ENCODE data around the gene LRRK1. TPM values are rescaled to one million over a fixed set of nuclear protein-coding genes. Genes with fewer than 3 reads are reported as not detected.

LRRK1 gene
- polyA plus RNA-seq, 1 donor from 2014 or later, result 13.2 TPM

DNA sequence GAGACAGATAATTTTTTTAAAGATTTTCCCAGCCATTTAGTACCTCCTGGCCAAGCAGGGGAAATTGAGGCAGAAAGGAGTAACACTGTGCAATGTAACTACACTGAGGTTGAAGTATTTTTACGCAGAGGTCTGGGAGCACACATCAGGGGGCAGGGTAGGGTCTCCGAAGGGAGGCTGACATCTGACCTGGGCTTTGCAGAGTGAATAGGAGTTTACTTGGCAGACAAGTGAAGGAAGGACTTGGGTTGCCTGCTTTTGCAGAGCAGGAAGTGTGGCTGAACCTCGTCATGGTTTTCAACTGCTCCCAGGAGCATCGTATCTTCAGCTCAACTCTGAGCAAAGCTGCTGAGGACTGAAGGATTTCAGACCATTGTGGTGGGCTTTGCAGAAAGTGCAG is 66.2 kb downstream of the LRRK1 start:
- no peak overlapping the region for H3K4me3 Mint-ChIP-seq
- peaks cover 11 to 15% (median 12%) of the 10 kb centered on the region in 3 donors for H3K4me1 Mint-ChIP-seq
- no peaks in the 10 kb centered on the region for H3K27me3 Mint-ChIP-seq
- H3K36me3 Mint-ChIP-seq, result peaks cover 8% of the 10 kb centered on the region
- no peak overlapping the region for H3K27ac Mint-ChIP-seq
- H3K9me3 Mint-ChIP-seq, result peaks cover 0 to under 1% (median 0%) of the 10 kb centered on the region in 3 donors

- Mint-ChIP-seq H3K4me1 (peaks cover 4 to 5% (median 4%) of the 10 kb centered on the region in 3 donors), H3K9me3 (no peaks in the 10 kb centered on the region), H3K27me3 (no peaks in the 10 kb centered on the region), H3K4me3 (no peak overlapping the region), H3K27ac (peak overlapping the region in 2 of 3 donors; percentile 20 to 94), H3K36me3 (peaks cover 9% of the 10 kb centered on the region)
These were observed 67.2 kb downstream of the LRRK1 start for GRCh38 chr15:100986158-100986896.

- no peak overlapping the region for H3K4me3 Mint-ChIP-seq
- H3K27ac Mint-ChIP-seq, result no peak overlapping the region
- H3K4me1 Mint-ChIP-seq, result peaks cover 2 to 4% (median 2%) of the 10 kb centered on the region in 3 donors
These were observed 68.0 kb downstream of the LRRK1 start for GRCh38 chr15:100987143-100987542.

DNA sequence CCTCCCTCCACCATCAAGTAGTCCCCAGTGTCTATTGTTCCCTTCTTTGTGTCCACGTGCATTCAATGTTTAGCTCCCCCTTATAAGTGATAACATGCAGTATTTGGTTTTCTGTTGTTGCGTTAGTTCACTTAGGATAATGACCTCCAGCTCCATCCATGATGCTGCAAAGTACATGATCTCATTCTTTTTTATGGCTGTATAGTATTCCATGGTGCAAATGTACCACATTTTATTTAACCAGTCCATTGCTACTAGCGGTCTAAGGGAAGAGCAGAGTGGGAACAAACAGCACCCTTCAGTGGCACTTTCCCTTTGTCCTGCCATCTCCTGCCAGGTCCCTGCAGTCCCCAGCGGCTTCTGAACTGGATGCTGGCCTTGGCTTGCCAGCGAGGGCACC is 69.1 kb downstream of the LRRK1 start:
- Mint-ChIP-seq H3K4me1 (peaks cover 0 to 3% (median 2%) of the 10 kb centered on the region in 3 donors), H3K4me3 (no peak overlapping the region), H3K9me3 (no peaks in the 10 kb centered on the region), H3K27ac (no peak overlapping the region), H3K36me3 (peaks cover 9% of the 10 kb centered on the region), H3K27me3 (no peaks in the 10 kb centered on the region)

More at GRCh38 chr15:100987143-100987542, 68.0 kb downstream of the LRRK1 start:
- Mint-ChIP-seq H3K36me3 (peaks cover 9% of the 10 kb centered on the region), H3K9me3 (no peaks in the 10 kb centered on the region), H3K27me3 (no peaks in the 10 kb centered on the region)

- Mint-ChIP-seq H3K27me3 (no peaks in the 10 kb centered on the region), H3K27ac (peak overlapping the region in 2 of 3 donors; percentile 53 to 76), H3K36me3 (peaks cover 9% of the 10 kb centered on the region), H3K9me3 (no peaks in the 10 kb centered on the region), H3K4me1 (peaks cover 0 to 3% (median 2%) of the 10 kb centered on the region in 3 donors), H3K4me3 (no peak overlapping the region)
These were observed 69.7 kb downstream of the LRRK1 start for GRCh38 chr15:100988857-100989256.

- Mint-ChIP-seq H3K9me3 (no peaks in the 10 kb centered on the region), H3K4me1 (peaks cover 0 to 3% (median 1%) of the 10 kb centered on the region in 3 donors), H3K27ac (no peak overlapping the region), H3K27me3 (no peaks in the 10 kb centered on the region), H3K36me3 (peaks cover 1% of the 10 kb centered on the region), H3K4me3 (no peak overlapping the region)
These were observed 75.7 kb downstream of the LRRK1 start for GRCh38 chr15:100994597-100995446.

DNA sequence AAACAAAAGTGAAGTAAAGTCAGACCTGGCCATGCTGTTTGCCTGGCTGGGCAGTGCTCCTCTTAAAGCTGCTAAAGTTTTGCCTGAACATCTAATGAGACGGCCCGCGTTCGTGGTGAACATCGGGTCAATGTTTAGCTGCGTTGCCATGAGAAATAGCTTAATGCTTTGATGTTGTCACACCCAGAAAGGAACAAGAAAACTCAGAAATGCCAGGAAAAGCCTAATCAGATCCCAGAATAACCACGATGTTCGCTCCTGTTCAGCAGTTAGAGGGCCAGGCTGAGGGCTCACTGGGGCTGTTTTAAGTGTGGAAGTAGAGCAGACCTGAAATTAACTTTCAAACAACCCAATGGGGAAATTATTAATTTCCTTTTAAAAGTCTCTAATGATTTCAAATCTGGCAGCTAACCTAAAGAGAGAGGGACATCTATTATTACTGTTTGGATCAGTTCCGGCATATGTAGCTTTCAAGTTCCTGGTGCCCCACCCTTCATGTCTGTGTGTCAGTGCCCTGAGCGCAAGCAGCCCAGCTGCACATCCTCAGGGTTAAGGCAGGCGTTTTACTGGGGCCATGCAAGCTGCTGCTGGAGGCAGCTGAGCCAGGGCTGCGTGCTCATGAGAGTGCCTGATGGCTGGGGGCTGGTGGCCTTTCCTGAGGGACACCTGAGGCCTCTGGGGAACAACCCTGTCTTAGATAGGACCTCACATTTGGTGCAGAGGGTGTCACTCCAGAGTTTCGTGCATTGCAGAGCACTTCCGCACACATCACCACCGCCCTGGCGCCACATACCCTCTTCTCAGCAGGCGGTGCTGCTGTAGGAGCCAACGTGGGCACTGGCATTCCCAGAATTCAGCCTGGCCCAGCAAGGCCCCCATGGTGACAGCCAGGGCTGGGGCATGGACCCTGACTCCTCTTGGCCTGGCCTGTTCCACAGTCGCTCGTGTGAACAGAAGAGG is 76.6 kb downstream of the LRRK1 start:
- H3K27me3 Mint-ChIP-seq, result no peaks in the 10 kb centered on the region
- H3K27ac Mint-ChIP-seq, result no peak overlapping the region
- peaks cover 0 to 3% (median 1%) of the 10 kb centered on the region in 3 donors for H3K4me1 Mint-ChIP-seq
- H3K9me3 Mint-ChIP-seq, result no peaks in the 10 kb centered on the region
- H3K36me3 Mint-ChIP-seq, result no peaks in the 10 kb centered on the region
- H3K4me3 Mint-ChIP-seq, result no peak overlapping the region

DNA sequence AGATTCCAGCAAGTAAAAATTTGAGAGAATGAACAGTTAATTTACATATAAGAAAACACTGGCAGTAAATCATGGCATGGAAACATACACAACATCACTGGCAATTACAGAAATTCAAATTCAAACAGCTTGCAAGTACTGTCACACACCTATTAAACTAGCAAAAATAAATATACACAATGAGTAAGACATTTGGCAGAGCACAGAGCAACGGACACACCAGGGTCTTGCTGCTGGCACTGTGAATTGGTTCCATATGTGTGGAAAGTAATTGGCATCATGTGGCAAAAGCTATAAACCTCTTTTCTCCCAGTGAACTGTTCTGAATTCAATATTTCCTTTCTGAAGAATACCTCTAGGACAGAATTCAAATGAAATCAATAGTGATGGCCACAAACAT is 78.3 kb downstream of the LRRK1 start:
- H3K27me3 Mint-ChIP-seq, result no peaks in the 10 kb centered on the region
- no peak overlapping the region for H3K4me3 Mint-ChIP-seq
- H3K4me1 Mint-ChIP-seq, result peaks cover 1 to 8% (median 3%) of the 10 kb centered on the region in 3 donors
- no peak overlapping the region for H3K27ac Mint-ChIP-seq
- H3K9me3 Mint-ChIP-seq, result no peaks in the 10 kb centered on the region
- no peaks in the 10 kb centered on the region for H3K36me3 Mint-ChIP-seq

GRCh38 chr15:100998630-100999029 is 79.5 kb downstream of the LRRK1 start:
- Mint-ChIP-seq H3K27me3 (no peaks in the 10 kb centered on the region), H3K4me3 (no peak overlapping the region), H3K27ac (no peak overlapping the region), H3K36me3 (no peaks in the 10 kb centered on the region), H3K4me1 (peaks cover 0 to 8% (median 3%) of the 10 kb centered on the region in 3 donors), H3K9me3 (peaks cover 0 to 3% (median 1%) of the 10 kb centered on the region in 3 donors)

GRCh38 chr15:100999369-100999768 is 80.2 kb downstream of the LRRK1 start:
- H3K27ac Mint-ChIP-seq, result no peak overlapping the region
- H3K27me3 Mint-ChIP-seq, result no peaks in the 10 kb centered on the region
- H3K36me3 Mint-ChIP-seq, result no peaks in the 10 kb centered on the region
- H3K4me1 Mint-ChIP-seq, result peaks cover 0 to 8% (median 2%) of the 10 kb centered on the region in 3 donors
- peaks cover 0 to 3% (median 3%) of the 10 kb centered on the region in 3 donors for H3K9me3 Mint-ChIP-seq
- no peak overlapping the region for H3K4me3 Mint-ChIP-seq

- Mint-ChIP-seq H3K4me3 (no peak overlapping the region), H3K36me3 (no peaks in the 10 kb centered on the region), H3K9me3 (peaks cover 0 to 7% (median 5%) of the 10 kb centered on the region in 3 donors), H3K27me3 (no peaks in the 10 kb centered on the region), H3K4me1 (peaks cover 0 to 8% (median 0%) of the 10 kb centered on the region in 3 donors), H3K27ac (no peak overlapping the region)
These were observed 81.1 kb downstream of the LRRK1 start for GRCh38 chr15:101000271-101000681.

GRCh38 chr15:101001056-101001455 is 81.9 kb downstream of the LRRK1 start:
- Mint-ChIP-seq H3K36me3 (peaks cover 2% of the 10 kb centered on the region), H3K4me3 (no peak overlapping the region), H3K9me3 (peaks cover 0 to 11% (median 5%) of the 10 kb centered on the region in 3 donors), H3K27ac (no peak overlapping the region), H3K4me1 (peaks cover 0 to 8% (median 0%) of the 10 kb centered on the region in 3 donors), H3K27me3 (no peaks in the 10 kb centered on the region)

DNA sequence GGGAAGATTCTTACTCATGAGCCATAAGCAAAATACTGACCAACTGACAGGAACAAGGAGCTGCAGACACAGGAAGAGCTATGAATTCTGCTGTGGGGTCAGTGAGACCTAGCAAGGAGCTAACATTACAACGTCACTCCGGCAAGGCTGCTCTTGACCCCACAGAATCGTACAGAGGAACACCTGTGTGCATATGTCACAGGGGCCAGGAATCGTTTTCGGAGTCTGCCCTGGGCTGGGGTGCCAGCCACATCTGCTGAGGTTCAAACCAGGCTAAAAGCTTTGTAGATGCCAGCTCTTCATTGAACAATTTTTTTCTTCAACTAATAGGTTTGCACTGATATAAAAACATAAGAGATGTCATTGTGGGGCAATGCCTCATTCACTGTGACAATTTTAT is 82.6 kb downstream of the LRRK1 start:
- Mint-ChIP-seq H3K4me3 (no peak overlapping the region), H3K4me1 (peaks cover 0 to 8% (median 4%) of the 10 kb centered on the region in 3 donors), H3K27ac (peak overlapping the region in 1 of 3 donors; percentile 22), H3K9me3 (peaks cover 0 to 11% (median 5%) of the 10 kb centered on the region in 3 donors), H3K36me3 (peaks cover 2% of the 10 kb centered on the region), H3K27me3 (no peaks in the 10 kb centered on the region)

DNA sequence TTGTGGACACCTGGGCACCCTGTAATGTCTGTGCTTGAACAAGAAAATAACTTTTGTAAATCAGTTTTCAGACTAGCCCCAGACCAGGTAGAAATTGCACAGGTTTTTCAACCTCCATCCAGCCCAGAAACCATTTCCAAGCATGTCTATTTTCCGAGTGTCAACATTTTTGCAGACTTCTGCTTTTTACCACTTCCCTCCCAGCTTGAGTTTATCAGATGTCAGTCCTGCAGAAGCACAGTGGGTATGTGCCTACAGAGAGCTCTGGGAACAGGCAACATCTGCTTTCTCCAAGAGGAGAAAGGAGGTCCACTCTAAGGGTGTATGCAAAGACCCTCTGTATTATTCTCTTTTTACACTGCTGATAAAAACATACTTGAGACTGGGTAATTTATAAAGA is 83.9 kb downstream of the LRRK1 start:
- Mint-ChIP-seq H3K9me3 (peaks cover 0 to 11% (median 5%) of the 10 kb centered on the region in 3 donors), H3K4me3 (no peak overlapping the region), H3K27ac (no peak overlapping the region), H3K36me3 (peaks cover 2% of the 10 kb centered on the region), H3K27me3 (no peaks in the 10 kb centered on the region), H3K4me1 (peaks cover 3 to 18% (median 13%) of the 10 kb centered on the region in 3 donors)
